Activated T-helper 17 cell treated with anti-CD3 and anti-CD28 coated beads, Interleukin-2, amount 50 U/mL, for 72 hours (primary cell): ENCODE data around the gene SUPT3H. TPM values are rescaled to one million over a fixed set of nuclear protein-coding genes. Genes with fewer than 3 reads are reported as not detected.
A peak's percentile ranks its signal among the peaks of the same experiment; 100 is the strongest.

ENCODE experiments used
- ATAC-seq: fragments of 150-1000 bp; cut with Tn5 transposase; replicated peaks from 2 replicates; pipeline ENCODE4 v1.10.0; 2021; ENCODE audit warnings: mild to moderate bottlenecking, moderate library complexity
- H3K27ac Mint-ChIP-seq: one replicate; pipeline ENCODE4 v1.8.0; 2022; ENCODE audit warnings: mixed read lengths
- H3K27me3 Mint-ChIP-seq: one replicate; pipeline ENCODE4 v1.8.0; 2022; ENCODE audit warnings: mixed read lengths
- H3K36me3 Mint-ChIP-seq: one replicate; pipeline ENCODE4 v1.8.0; 2022; ENCODE audit warnings: low read depth, mild to moderate bottlenecking, mixed read lengths
- H3K4me1 Mint-ChIP-seq: one replicate; pipeline ENCODE4 v1.8.0; 2022; ENCODE audit warnings: mixed read lengths
- H3K4me3 Mint-ChIP-seq: one replicate; pipeline ENCODE4 v1.8.0; 2022; ENCODE audit warnings: mild to moderate bottlenecking, mixed read lengths
- H3K9me3 Mint-ChIP-seq: one replicate; pipeline ENCODE4 v1.8.0; 2022; ENCODE audit warnings: mixed read lengths
- total RNA-seq, 2 donors: library from RNA; stranded (reverse); gene quantifications; one replicate each; pipeline ENCODE4 v1.2.3, GENCODE V29; 2022

SUPT3H gene
- 10 to 100 TPM; 12.1 to 20.0 TPM for total RNA-seq

GRCh38 chr6:45377554-45378333 lies at the start of gene SUPT3H:
Gene SUPT3H, minus strand, starts transcription at chr6:45377934.
- H3K27ac Mint-ChIP-seq = peak within 1 kb of the TSS; percentile 100
- H3K4me3 Mint-ChIP-seq = peak within 1 kb of the TSS; percentile 91
- peak; percentile 89 for ATAC-seq
- no peaks in the 10 kb centered on the region for H3K9me3 Mint-ChIP-seq
- H3K27me3 Mint-ChIP-seq = no peaks in the 10 kb centered on the region
- H3K4me1 Mint-ChIP-seq = peaks cover 14% of the 10 kb centered on the region
- H3K36me3 Mint-ChIP-seq = peaks cover 10% of the 10 kb centered on the region

GRCh38 chr6:45426251-45426650 lies 48.5 kb upstream of the SUPT3H start:
- H3K4me1 Mint-ChIP-seq = peaks cover 23% of the 10 kb centered on the region
- H3K36me3 Mint-ChIP-seq = peaks cover 64% of the 10 kb centered on the region
- H3K4me3 Mint-ChIP-seq = peak overlapping the region; percentile 99
- no peak for ATAC-seq
- H3K9me3 Mint-ChIP-seq = no peaks in the 10 kb centered on the region
- peak overlapping the region; percentile 99 for H3K27ac Mint-ChIP-seq
- no peaks in the 10 kb centered on the region for H3K27me3 Mint-ChIP-seq

GRCh38 chr6:45424451-45424861 lies 46.7 kb upstream of the SUPT3H start:
- Mint-ChIP-seq H3K27me3 (no peaks in the 10 kb centered on the region), H3K4me1 (peaks cover 15% of the 10 kb centered on the region), H3K4me3 (peak overlapping the region; percentile 99), H3K27ac (peak overlapping the region; percentile 99), H3K36me3 (peaks cover 73% of the 10 kb centered on the region), H3K9me3 (no peaks in the 10 kb centered on the region)
- ATAC-seq = peak; percentile 3

GRCh38 chr6:45423824-45424450 lies 46.2 kb upstream of the SUPT3H start:
- H3K4me1 Mint-ChIP-seq = peaks cover 15% of the 10 kb centered on the region
- no peaks in the 10 kb centered on the region for H3K9me3 Mint-ChIP-seq
- peaks cover 72% of the 10 kb centered on the region for H3K36me3 Mint-ChIP-seq

GRCh38 chr6:45423111-45423823 lies 45.5 kb upstream of the SUPT3H start:
- peaks cover 8% of the 10 kb centered on the region for H3K4me1 Mint-ChIP-seq
- no peaks in the 10 kb centered on the region for H3K9me3 Mint-ChIP-seq
- peaks cover 65% of the 10 kb centered on the region for H3K36me3 Mint-ChIP-seq
- no peaks in the 10 kb centered on the region for H3K27me3 Mint-ChIP-seq
- peak overlapping the region; percentile 99 for H3K4me3 Mint-ChIP-seq
- peak; percentile 25 for ATAC-seq
- H3K27ac Mint-ChIP-seq = peak overlapping the region; percentile 99

More at GRCh38 chr6:45423824-45424450, 46.2 kb upstream of the SUPT3H start:
- H3K4me3 Mint-ChIP-seq = peak overlapping the region; percentile 99
- no peaks in the 10 kb centered on the region for H3K27me3 Mint-ChIP-seq
- ATAC-seq = peak; percentile 6
- H3K27ac Mint-ChIP-seq = peak overlapping the region; percentile 99

GRCh38 chr6:45422503-45423110 lies 44.9 kb upstream of the SUPT3H start:
- H3K4me1 Mint-ChIP-seq = peaks cover 6% of the 10 kb centered on the region
- H3K36me3 Mint-ChIP-seq = peaks cover 59% of the 10 kb centered on the region
- H3K9me3 Mint-ChIP-seq = no peaks in the 10 kb centered on the region
- ATAC-seq = peak; percentile 22
- H3K27me3 Mint-ChIP-seq = no peaks in the 10 kb centered on the region
- H3K27ac Mint-ChIP-seq = peak overlapping the region; percentile 99
- H3K4me3 Mint-ChIP-seq = peak overlapping the region; percentile 99

- peak overlapping the region; percentile 99 for H3K27ac Mint-ChIP-seq
- H3K4me1 Mint-ChIP-seq = peaks cover 6% of the 10 kb centered on the region
- H3K4me3 Mint-ChIP-seq = peak overlapping the region; percentile 99
- peak; percentile 22 for ATAC-seq
- H3K27me3 Mint-ChIP-seq = no peaks in the 10 kb centered on the region
- H3K9me3 Mint-ChIP-seq = no peaks in the 10 kb centered on the region
- H3K36me3 Mint-ChIP-seq = peaks cover 58% of the 10 kb centered on the region
Measured at GRCh38 chr6:45421709-45422502, 44.2 kb upstream of the SUPT3H start.

- ATAC-seq = no peak
- Mint-ChIP-seq H3K4me3 (peak overlapping the region; percentile 99), H3K36me3 (peaks cover 58% of the 10 kb centered on the region), H3K9me3 (no peaks in the 10 kb centered on the region), H3K27ac (peak overlapping the region; percentile 99), H3K27me3 (no peaks in the 10 kb centered on the region), H3K4me1 (peaks cover 13% of the 10 kb centered on the region)
Measured at GRCh38 chr6:45420909-45421708, 43.4 kb upstream of the SUPT3H start.

- Mint-ChIP-seq H3K4me1 (peaks cover 19% of the 10 kb centered on the region), H3K9me3 (no peaks in the 10 kb centered on the region), H3K36me3 (peaks cover 58% of the 10 kb centered on the region)
Measured at GRCh38 chr6:45420083-45420908, 42.6 kb upstream of the SUPT3H start.

GRCh38 chr6:45419571-45420082 lies 41.9 kb upstream of the SUPT3H start:
- H3K36me3 Mint-ChIP-seq = peaks cover 52% of the 10 kb centered on the region
- H3K4me3 Mint-ChIP-seq = peak overlapping the region; percentile 99
- ATAC-seq = peak; percentile 41
- H3K4me1 Mint-ChIP-seq = peaks cover 19% of the 10 kb centered on the region
- H3K27ac Mint-ChIP-seq = peak overlapping the region; percentile 99
- H3K9me3 Mint-ChIP-seq = no peaks in the 10 kb centered on the region
- H3K27me3 Mint-ChIP-seq = no peaks in the 10 kb centered on the region

More at GRCh38 chr6:45420083-45420908, 42.6 kb upstream of the SUPT3H start:
- Mint-ChIP-seq H3K27ac (peak overlapping the region; percentile 99), H3K4me3 (peak overlapping the region; percentile 99), H3K27me3 (no peaks in the 10 kb centered on the region)
- ATAC-seq = peak; percentile 41

GRCh38 chr6:45417436-45417835 lies 39.7 kb upstream of the SUPT3H start:
- no peaks in the 10 kb centered on the region for H3K9me3 Mint-ChIP-seq
- no peak for ATAC-seq

GRCh38 chr6:45416700-45417099 lies 39.0 kb upstream of the SUPT3H start:
- Mint-ChIP-seq H3K4me3 (peak overlapping the region; percentile 20), H3K27me3 (no peaks in the 10 kb centered on the region), H3K36me3 (peaks cover 26% of the 10 kb centered on the region), H3K27ac (no peak overlapping the region), H3K9me3 (no peaks in the 10 kb centered on the region), H3K4me1 (peaks cover 19% of the 10 kb centered on the region)
- ATAC-seq = peak; percentile 7

More at GRCh38 chr6:45417436-45417835, 39.7 kb upstream of the SUPT3H start:
- Mint-ChIP-seq H3K4me1 (peaks cover 19% of the 10 kb centered on the region), H3K4me3 (no peak overlapping the region), H3K27ac (no peak overlapping the region), H3K36me3 (peaks cover 33% of the 10 kb centered on the region), H3K27me3 (no peaks in the 10 kb centered on the region)
